Activated naive CD8-positive, alpha-beta T cell treated with anti-CD3 and anti-CD28 coated beads, Interleukin-2, amount 10 ng/mL, durations not matched to agents 7 days and 5 days (primary cell): ENCODE measurements around the gene PAM. TPM values are rescaled to one million over a fixed set of nuclear protein-coding genes. Genes with fewer than 3 reads are reported as not detected.

Experiments used
- ATAC-seq: fragments of 150-1000 bp; cut with Tn5 transposase; one replicate; pipeline ENCODE4 v1.10.0; 2021; ENCODE audit warnings: low read depth, moderate library complexity
- POLR2A ChIA-PET: fragments of 350-600 bp; sonication (Branson Sonifier 250); formaldehyde crosslinking; loops from one replicate; lab custom pipeline; 2021; ENCODE audit warnings: antibody characterized with exemption; lab: Charles Lee
- DNase-seq: peaks from one replicate; pipeline ENCODE4 v3.0.0; 2021
- H3K27ac Mint-ChIP-seq: one replicate; pipeline ENCODE4 v1.8.0; 2022; ENCODE audit warnings: mild to moderate bottlenecking, mixed read lengths
- H3K27me3 Mint-ChIP-seq: one replicate; pipeline ENCODE4 v1.8.0; 2022; ENCODE audit warnings: mild to moderate bottlenecking, moderate library complexity, mixed read lengths
- H3K36me3 Mint-ChIP-seq: one replicate; pipeline ENCODE4 v1.8.0; 2021; ENCODE audit warnings: mild to moderate bottlenecking, mixed read lengths
- H3K4me1 Mint-ChIP-seq: one replicate; pipeline ENCODE4 v1.8.0; 2021; ENCODE audit warnings: mixed read lengths
- H3K4me3 Mint-ChIP-seq: one replicate; pipeline ENCODE4 v1.8.0; 2022; ENCODE audit warnings: mild to moderate bottlenecking, moderate library complexity, mixed read lengths
- H3K9me3 Mint-ChIP-seq: one replicate; pipeline ENCODE4 v1.8.0; 2021; ENCODE audit warnings: mixed read lengths
- total RNA-seq, 2 experiments: library from RNA; stranded (reverse); gene quantifications; one replicate each; pipeline ENCODE4 v1.2.3, GENCODE V29; 2021

Gene PAM
- total RNA-seq, 2 experiments from 2014 or later, result 28.5 to 31.2 TPM

GRCh38 chr5:102946971-102947370, 191.9 kb downstream of the PAM start:
- H3K36me3 Mint-ChIP-seq, result peaks cover 13% of the 10 kb centered on the region
- H3K4me3 Mint-ChIP-seq, result no peak overlapping the region
- POLR2A ChIA-PET, result no interaction called here
- H3K4me1 Mint-ChIP-seq, result no peaks in the 10 kb centered on the region
- H3K27ac Mint-ChIP-seq, result no peak overlapping the region
- DNase-seq (no peak), ATAC-seq (no peak)
- H3K27me3 Mint-ChIP-seq, result no peaks in the 10 kb centered on the region
- no peaks in the 10 kb centered on the region for H3K9me3 Mint-ChIP-seq

DNA sequence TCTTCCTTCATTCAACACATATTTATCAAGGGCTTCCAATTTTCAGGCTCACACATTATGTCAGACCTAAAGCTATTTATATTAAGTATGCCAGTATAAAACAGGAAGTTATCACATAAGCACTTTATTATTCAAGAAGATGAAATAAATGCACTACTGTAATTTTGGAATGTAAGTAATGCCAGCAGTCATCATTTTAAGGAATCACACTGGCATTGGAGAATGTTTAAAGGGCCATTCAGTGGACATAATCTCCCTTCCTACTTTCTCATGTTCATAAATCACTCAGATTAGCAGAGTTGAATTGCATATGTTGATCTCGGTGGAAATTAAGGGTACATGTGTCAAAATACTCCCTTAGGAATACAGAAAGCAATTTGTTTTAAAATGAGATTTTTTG, 200.4 kb downstream of the PAM start:
- ATAC-seq (no peak), DNase-seq (no peak)
- H3K4me3 Mint-ChIP-seq, result no peak overlapping the region
- H3K27me3 Mint-ChIP-seq, result no peaks in the 10 kb centered on the region
- POLR2A ChIA-PET, result no interaction called here
- H3K27ac Mint-ChIP-seq, result no peak overlapping the region
- no peaks in the 10 kb centered on the region for H3K9me3 Mint-ChIP-seq
- H3K36me3 Mint-ChIP-seq, result peaks cover 7% of the 10 kb centered on the region
- H3K4me1 Mint-ChIP-seq, result no peaks in the 10 kb centered on the region

- H3K27ac Mint-ChIP-seq, result no peak overlapping the region
- H3K4me3 Mint-ChIP-seq, result no peak overlapping the region
- peaks cover 6% of the 10 kb centered on the region for H3K36me3 Mint-ChIP-seq
- no peaks in the 10 kb centered on the region for H3K27me3 Mint-ChIP-seq
- POLR2A ChIA-PET, result no interaction called here
- no peak for DNase-seq
- ATAC-seq, result no peak
- no peaks in the 10 kb centered on the region for H3K4me1 Mint-ChIP-seq
- H3K9me3 Mint-ChIP-seq, result no peaks in the 10 kb centered on the region
These were observed 201.5 kb downstream of the PAM start for GRCh38 chr5:102956599-102956998.

DNA sequence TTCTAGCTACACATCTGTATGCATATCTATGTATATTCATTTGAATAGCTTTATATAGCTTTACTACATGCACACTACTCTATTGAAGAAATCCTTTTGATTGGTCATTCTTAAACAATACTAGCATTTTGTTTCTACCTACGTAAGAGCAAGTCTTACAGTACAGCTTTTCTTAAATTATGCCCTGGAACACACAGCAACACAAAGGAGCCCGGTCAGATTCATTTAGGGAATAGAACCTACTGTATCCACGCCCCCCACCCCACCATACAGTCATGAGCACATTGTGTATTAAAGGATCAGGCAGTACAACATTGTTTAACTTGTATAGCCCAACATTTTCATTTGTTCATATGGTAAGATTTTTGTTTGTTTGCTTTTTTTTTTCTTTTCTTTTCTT, 202.0 kb downstream of the PAM start:
- H3K9me3 Mint-ChIP-seq, result no peaks in the 10 kb centered on the region
- H3K36me3 Mint-ChIP-seq, result peaks cover 6% of the 10 kb centered on the region
- H3K4me1 Mint-ChIP-seq, result no peaks in the 10 kb centered on the region
- ATAC-seq (no peak), DNase-seq (no peak)
- POLR2A ChIA-PET, result no interaction called here
- H3K27ac Mint-ChIP-seq, result no peak overlapping the region
- H3K4me3 Mint-ChIP-seq, result no peak overlapping the region
- H3K27me3 Mint-ChIP-seq, result no peaks in the 10 kb centered on the region

GRCh38 chr5:102958481-102959011, 203.4 kb downstream of the PAM start:
- no peaks in the 10 kb centered on the region for H3K4me1 Mint-ChIP-seq
- no peak overlapping the region for H3K27ac Mint-ChIP-seq
- no peaks in the 10 kb centered on the region for H3K9me3 Mint-ChIP-seq
- peaks cover 2% of the 10 kb centered on the region for H3K36me3 Mint-ChIP-seq
- POLR2A ChIA-PET, result no interaction called here
- no peak overlapping the region for H3K4me3 Mint-ChIP-seq
- no peak for DNase-seq
- no peaks in the 10 kb centered on the region for H3K27me3 Mint-ChIP-seq
- no peak for ATAC-seq

- Mint-ChIP-seq H3K36me3 (peaks cover 3% of the 10 kb centered on the region), H3K9me3 (no peaks in the 10 kb centered on the region), H3K27me3 (no peaks in the 10 kb centered on the region), H3K27ac (no peak overlapping the region), H3K4me3 (no peak overlapping the region), H3K4me1 (peaks cover 2% of the 10 kb centered on the region)
- no peak for ATAC-seq
- POLR2A ChIA-PET, result no interaction called here
- DNase-seq, result no peak
These were observed 203.9 kb downstream of the PAM start for GRCh38 chr5:102959055-102959454.

DNA sequence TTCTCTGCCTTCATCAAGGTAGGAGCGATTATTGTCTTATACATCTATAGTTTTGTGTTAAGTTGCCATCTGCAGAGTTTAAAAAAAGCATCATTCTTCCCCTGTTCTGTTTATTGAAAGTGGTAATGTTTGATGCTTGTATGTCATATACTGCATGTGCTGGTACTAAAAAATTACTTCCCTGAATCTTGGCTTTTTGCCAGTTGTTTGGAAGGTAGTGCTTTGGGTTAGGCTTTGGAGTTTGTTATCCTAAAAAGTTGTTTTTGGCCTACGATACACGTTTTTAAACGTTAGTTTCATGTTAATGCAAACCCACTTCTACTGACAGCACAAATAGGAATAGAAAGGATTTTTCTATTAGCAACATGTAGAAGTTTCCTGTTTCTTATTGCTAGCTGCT, 206.6 kb downstream of the PAM start:
- DNase-seq (no peak), ATAC-seq (no peak)
- H3K4me1 Mint-ChIP-seq, result peaks cover 2% of the 10 kb centered on the region
- H3K4me3 Mint-ChIP-seq, result no peak overlapping the region
- H3K27ac Mint-ChIP-seq, result no peak overlapping the region
- POLR2A ChIA-PET, result no interaction called here
- no peaks in the 10 kb centered on the region for H3K27me3 Mint-ChIP-seq
- no peaks in the 10 kb centered on the region for H3K9me3 Mint-ChIP-seq
- peaks cover 3% of the 10 kb centered on the region for H3K36me3 Mint-ChIP-seq

DNA sequence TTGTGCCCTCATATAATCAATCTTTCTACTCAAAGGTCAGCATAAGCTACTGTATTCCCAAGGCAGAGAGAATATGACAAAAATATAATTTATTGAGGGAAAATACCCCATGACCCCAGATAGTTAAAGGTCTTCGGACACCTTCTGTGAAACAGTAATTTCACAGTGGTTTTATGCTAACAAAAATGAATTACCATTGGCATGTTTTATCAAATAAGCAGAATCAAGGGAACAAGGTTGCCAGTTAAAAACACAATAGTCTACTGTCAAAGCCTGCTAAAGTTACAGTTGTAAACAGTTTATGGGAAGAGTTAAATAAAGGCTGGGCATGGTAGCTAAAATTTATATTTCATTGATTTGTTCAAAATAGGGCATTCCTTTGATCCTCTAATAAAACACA, 210.5 kb downstream of the PAM start:
- no peaks in the 10 kb centered on the region for H3K27me3 Mint-ChIP-seq
- DNase-seq, result no peak
- H3K27ac Mint-ChIP-seq, result no peak overlapping the region
- H3K4me1 Mint-ChIP-seq, result peaks cover 2% of the 10 kb centered on the region
- H3K4me3 Mint-ChIP-seq, result no peak overlapping the region
- no peak for ATAC-seq
- peaks cover 6% of the 10 kb centered on the region for H3K36me3 Mint-ChIP-seq
- POLR2A ChIA-PET, result no interaction called here
- no peaks in the 10 kb centered on the region for H3K9me3 Mint-ChIP-seq

DNA sequence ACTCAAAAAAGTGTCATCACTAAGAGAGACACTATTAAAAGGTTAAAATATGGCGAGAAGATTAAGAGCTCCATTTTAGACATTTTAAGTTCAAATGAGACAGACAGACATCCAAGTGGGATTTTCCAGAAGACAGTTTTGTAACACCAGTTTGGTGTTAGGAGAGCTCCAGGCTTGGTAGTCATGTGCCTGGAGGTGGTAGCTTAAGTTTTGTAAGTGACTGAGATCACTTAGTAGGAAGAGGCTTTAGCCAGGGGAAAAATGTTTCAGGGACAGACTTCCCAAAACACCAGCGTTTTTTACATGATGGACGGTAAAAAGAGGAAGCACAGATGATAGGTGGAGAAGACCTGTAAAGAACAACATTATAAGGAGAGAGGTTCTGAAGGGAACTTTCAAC, 214.5 kb downstream of the PAM start:
- DNase-seq (no peak), ATAC-seq (no peak)
- POLR2A ChIA-PET, result no interaction called here
- Mint-ChIP-seq H3K27me3 (no peaks in the 10 kb centered on the region), H3K27ac (no peak overlapping the region), H3K4me3 (no peak overlapping the region), H3K4me1 (no peaks in the 10 kb centered on the region), H3K36me3 (peaks cover 5% of the 10 kb centered on the region), H3K9me3 (no peaks in the 10 kb centered on the region)

- Mint-ChIP-seq H3K27me3 (no peaks in the 10 kb centered on the region), H3K36me3 (peaks cover 5% of the 10 kb centered on the region), H3K4me3 (no peak overlapping the region), H3K27ac (no peak overlapping the region), H3K4me1 (no peaks in the 10 kb centered on the region), H3K9me3 (no peaks in the 10 kb centered on the region)
- ATAC-seq (no peak), DNase-seq (no peak)
- POLR2A ChIA-PET, result no interaction called here
These were observed 216.7 kb downstream of the PAM start for GRCh38 chr5:102971676-102972293.

DNA sequence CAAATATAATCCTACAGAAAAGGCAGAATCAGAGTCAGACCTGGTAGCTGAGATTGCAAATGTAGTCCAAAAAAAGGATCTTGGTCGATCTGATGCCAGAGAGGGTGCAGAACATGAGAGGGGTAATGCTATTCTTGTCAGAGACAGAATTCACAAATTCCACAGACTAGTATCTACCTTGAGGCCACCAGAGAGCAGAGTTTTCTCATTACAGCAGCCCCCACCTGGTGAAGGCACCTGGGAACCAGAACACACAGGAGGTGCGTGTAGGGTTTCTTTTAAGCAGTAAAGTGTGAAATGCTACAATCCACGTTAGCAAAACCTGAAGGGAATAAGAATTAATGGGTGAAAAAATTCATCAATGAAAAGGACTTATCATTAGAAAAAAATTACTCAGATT, 219.1 kb downstream of the PAM start:
- no peak overlapping the region for H3K27ac Mint-ChIP-seq
- ATAC-seq (no peak), DNase-seq (no peak)
- H3K4me1 Mint-ChIP-seq, result no peaks in the 10 kb centered on the region
- no peaks in the 10 kb centered on the region for H3K27me3 Mint-ChIP-seq
- H3K9me3 Mint-ChIP-seq, result no peaks in the 10 kb centered on the region
- no peak overlapping the region for H3K4me3 Mint-ChIP-seq
- H3K36me3 Mint-ChIP-seq, result no peaks in the 10 kb centered on the region
- POLR2A ChIA-PET, result no interaction called here

GRCh38 chr5:102975045-102975444, 219.9 kb downstream of the PAM start:
- Mint-ChIP-seq H3K4me1 (no peaks in the 10 kb centered on the region), H3K27ac (no peak overlapping the region), H3K27me3 (no peaks in the 10 kb centered on the region), H3K4me3 (no peak overlapping the region), H3K36me3 (no peaks in the 10 kb centered on the region), H3K9me3 (no peaks in the 10 kb centered on the region)
- ATAC-seq, result no peak
- no peak for DNase-seq
- POLR2A ChIA-PET, result no interaction called here

DNA sequence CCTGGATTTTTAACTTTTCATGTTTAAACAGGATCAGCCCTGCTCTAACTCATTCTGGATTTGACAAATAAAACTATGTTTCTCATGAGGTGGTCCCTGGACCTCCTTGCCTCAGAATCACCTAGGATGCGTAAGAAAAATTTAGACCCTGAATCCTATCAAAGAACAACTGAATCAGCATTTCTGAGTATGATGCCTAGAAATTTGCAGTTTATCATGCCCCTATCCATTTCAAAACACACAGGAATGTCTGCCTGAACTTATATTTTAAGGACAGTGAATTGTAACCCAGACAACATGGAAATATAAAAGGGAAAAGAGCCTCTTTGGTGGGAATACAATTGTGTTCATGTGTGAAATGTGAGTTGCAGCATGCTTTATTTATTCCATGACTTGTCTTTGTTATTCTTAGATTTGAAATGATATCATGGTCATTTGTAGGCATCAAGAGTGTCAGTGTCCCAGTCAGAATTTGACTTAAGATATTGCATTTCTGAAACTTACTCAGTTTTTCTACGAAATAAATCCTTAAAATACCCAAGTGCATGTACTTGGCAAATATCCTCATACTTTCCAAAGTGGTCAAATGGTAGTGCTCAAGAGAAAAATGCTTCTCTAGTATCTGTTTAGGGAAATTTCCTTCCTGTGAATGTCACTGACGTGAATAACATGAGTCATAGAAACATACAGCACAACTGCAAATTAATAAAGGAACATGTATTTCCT, 220.5 kb downstream of the PAM start:
- H3K27ac Mint-ChIP-seq, result no peak overlapping the region
- no peaks in the 10 kb centered on the region for H3K4me1 Mint-ChIP-seq
- POLR2A ChIA-PET, result no interaction called here
- no peaks in the 10 kb centered on the region for H3K27me3 Mint-ChIP-seq
- H3K36me3 Mint-ChIP-seq, result no peaks in the 10 kb centered on the region
- H3K4me3 Mint-ChIP-seq, result no peak overlapping the region
- no peaks in the 10 kb centered on the region for H3K9me3 Mint-ChIP-seq
- no peak for ATAC-seq
- DNase-seq, result no peak

- Mint-ChIP-seq H3K4me3 (no peak overlapping the region), H3K9me3 (peaks cover 17% of the 10 kb centered on the region), H3K36me3 (peaks cover 19% of the 10 kb centered on the region), H3K4me1 (no peaks in the 10 kb centered on the region), H3K27me3 (peaks cover 2% of the 10 kb centered on the region), H3K27ac (no peak overlapping the region)
- ATAC-seq (no peak), DNase-seq (no peak)
- POLR2A ChIA-PET, result no interaction called here
These were observed 227.0 kb downstream of the PAM start for GRCh38 chr5:102981957-102982635.
